Effector memory CD4-positive, alpha-beta T cell (primary cell): ENCODE results near the gene SEC14L5.
"Not testable (repeated sequence)": the region's sequence is repeated elsewhere in the genome, so short reads cannot be mapped to it uniquely, and the experiment has no call there.

Experiments used
- DNase-seq, 3 donors: peaks; one replicate each; pipeline ENCODE4 v3.0.0-alpha.2; 2020
- H3K27ac ChIP-seq: 2 replicates; pipeline ENCODE4 v1.7.0; 2013; ENCODE audit warnings: mild to moderate bottlenecking, low read length, moderate library complexity; ENCODE audit not compliant: insufficient read depth, poor library complexity, severe bottlenecking
- H3K27me3 ChIP-seq: replicated peaks from 2 replicates; pipeline ENCODE4 v1.7.0; 2013; ENCODE audit warnings: mild to moderate bottlenecking, low read length; ENCODE audit not compliant: insufficient read depth, control insufficient read depth, poor library complexity, severe bottlenecking
- H3K36me3 ChIP-seq: 2 replicates; pipeline ENCODE4 v1.7.0; 2013; ENCODE audit warnings: mild to moderate bottlenecking, low read length, moderate library complexity; ENCODE audit not compliant: control insufficient read depth, insufficient read depth
- H3K4me1 ChIP-seq: 2 replicates; pipeline ENCODE4 v1.7.0; 2013; ENCODE audit warnings: low read length, mild to moderate bottlenecking; ENCODE audit not compliant: control insufficient read depth, insufficient read depth, poor library complexity, severe bottlenecking
- H3K4me3 ChIP-seq: 2 replicates; pipeline ENCODE4 v1.7.0; 2013; ENCODE audit warnings: low read length, low read depth, mild to moderate bottlenecking; ENCODE audit not compliant: insufficient read depth, poor library complexity, severe bottlenecking
- H3K9me3 ChIP-seq: 2 replicates; pipeline ENCODE4 v1.7.0; 2013; ENCODE audit warnings: mild to moderate bottlenecking, low read length, moderate library complexity; ENCODE audit not compliant: control insufficient read depth

Gene SEC14L5

GRCh38 chr16:4948903-4949766 is 9.0 kb upstream of the SEC14L5 start:
- Histone ChIP-seq H3K9me3 (no peaks in the 10 kb centered on the region), H3K4me3 (no peak overlapping the region), H3K27me3 (no peaks in the 10 kb centered on the region), H3K27ac (no peak overlapping the region), H3K36me3 (no peaks in the 10 kb centered on the region), H3K4me1 (no peaks in the 10 kb centered on the region)
- DNase-seq, result no peak

- no peaks in the 10 kb centered on the region for H3K9me3 ChIP-seq
- no peaks in the 10 kb centered on the region for H3K36me3 ChIP-seq
- DNase-seq, result no peak
- H3K27me3 ChIP-seq, result no peaks in the 10 kb centered on the region
- no peak overlapping the region for H3K4me3 ChIP-seq
- no peaks in the 10 kb centered on the region for H3K4me1 ChIP-seq
- no peak overlapping the region for H3K27ac ChIP-seq
Measured at GRCh38 chr16:4949986-4950385, 8.1 kb upstream of the SEC14L5 start.

- not testable (repeated sequence) for H3K4me3 ChIP-seq, DNase-seq, H3K27me3 ChIP-seq, H3K9me3 ChIP-seq, H3K4me1 ChIP-seq, H3K27ac ChIP-seq, H3K36me3 ChIP-seq
Measured at GRCh38 chr16:4951583-4951982, 6.5 kb upstream of the SEC14L5 start.

GRCh38 chr16:4954714-4955113 is 3.4 kb upstream of the SEC14L5 start:
- Histone ChIP-seq H3K27ac (no peak overlapping the region), H3K4me3 (no peak overlapping the region), H3K9me3 (no peaks in the 10 kb centered on the region), H3K4me1 (peaks cover 11% of the 10 kb centered on the region), H3K27me3 (peaks cover 6% of the 10 kb centered on the region), H3K36me3 (no peaks in the 10 kb centered on the region)
- DNase-seq, result no peak

GRCh38 chr16:4957420-4957719 is 760 bp upstream of the SEC14L5 start:
- no peaks in the 10 kb centered on the region for H3K36me3 ChIP-seq
- no peaks in the 10 kb centered on the region for H3K9me3 ChIP-seq
- H3K27me3 ChIP-seq, result peaks cover 6% of the 10 kb centered on the region
- H3K4me3 ChIP-seq, result peak overlapping the region; percentile 52
- H3K27ac ChIP-seq, result no peak overlapping the region
- DNase-seq, result no peak
- peaks cover 11% of the 10 kb centered on the region for H3K4me1 ChIP-seq

GRCh38 chr16:4958510-4959438 is 644 bp downstream of the SEC14L5 start:
- H3K9me3 ChIP-seq, result no peaks in the 10 kb centered on the region
- H3K36me3 ChIP-seq, result no peaks in the 10 kb centered on the region
- no peak for DNase-seq
- peak overlapping the region; percentile 33 for H3K4me3 ChIP-seq
- peaks cover 6% of the 10 kb centered on the region for H3K27me3 ChIP-seq
- H3K4me1 ChIP-seq, result peaks cover 11% of the 10 kb centered on the region
- H3K27ac ChIP-seq, result no peak overlapping the region

- H3K9me3 ChIP-seq, result no peaks in the 10 kb centered on the region
- H3K27me3 ChIP-seq, result peaks cover 6% of the 10 kb centered on the region
- no peak overlapping the region for H3K4me3 ChIP-seq
- H3K27ac ChIP-seq, result no peak overlapping the region
- peaks cover 11% of the 10 kb centered on the region for H3K4me1 ChIP-seq
- H3K36me3 ChIP-seq, result no peaks in the 10 kb centered on the region
- DNase-seq, result no peak
Measured at GRCh38 chr16:4960579-4960978, 2.4 kb downstream of the SEC14L5 start.

GRCh38 chr16:4962716-4963115 is 4.6 kb downstream of the SEC14L5 start:
- H3K4me1 ChIP-seq, result peaks cover 8% of the 10 kb centered on the region
- no peak for DNase-seq
- no peaks in the 10 kb centered on the region for H3K36me3 ChIP-seq
- H3K9me3 ChIP-seq, result no peaks in the 10 kb centered on the region
- H3K27ac ChIP-seq, result no peak overlapping the region
- peaks cover 6% of the 10 kb centered on the region for H3K27me3 ChIP-seq
- no peak overlapping the region for H3K4me3 ChIP-seq

- H3K4me1 ChIP-seq, H3K36me3 ChIP-seq, H3K27me3 ChIP-seq, H3K4me3 ChIP-seq, DNase-seq, H3K9me3 ChIP-seq, H3K27ac ChIP-seq: not testable (repeated sequence)
Measured at GRCh38 chr16:4963527-4963926, 5.4 kb downstream of the SEC14L5 start.
